HEK293 (cell line): ENCODE results near the gene FCER2.

Experiments
- CTCF ChIA-PET: fragments of 350-600 bp; formaldehyde crosslinking; extraction: SDS; loops from one replicate; lab custom pipeline; 2021; ENCODE audit warnings: antibody characterized with exemption; lab: Yijun Ruan, JAX
- POLR2A ChIA-PET: fragments of 300-600 bp; formaldehyde crosslinking; extraction: SDS; loops from one replicate; lab custom pipeline; 2020; ENCODE audit warnings: antibody characterized with exemption, inconsistent platforms; lab: Yijun Ruan, JAX
- H3K27ac ChIP-seq: fragments of 200-500 bp; sonication (Bioruptor generic); 2 replicates; pipeline ENCODE4 v1.5.1; 2014; ENCODE audit warnings: low read depth, low read length, control low read depth, inconsistent platforms; ENCODE audit errors: extremely low read depth
- H3K36me3 ChIP-seq, 2 experiments: fragments of 200-500 bp in 1 of 2; sonication (Bioruptor generic) in 1 of 2; 1 replicate in 1 of 2; 2 replicates in 1 of 2; pipeline ENCODE4 v1.5.1; 2014 to 2017; ENCODE audit warnings: inconsistent platforms in 2 of 2, low read length in 2 of 2; ENCODE audit not compliant: control insufficient read depth in 2 of 2, insufficient read depth in 1 of 2
- H3K4me1 ChIP-seq: fragments of 200-500 bp; sonication (Bioruptor generic); 2 replicates; pipeline ENCODE4 v1.5.1; 2014; ENCODE audit warnings: mild to moderate bottlenecking, low read length, inconsistent platforms; ENCODE audit not compliant: control insufficient read depth, insufficient read depth
- H3K4me3 ChIP-seq: 2 replicates; pipeline ENCODE4 v1.5.1; 2011; ENCODE audit warnings: low read depth, mild to moderate bottlenecking, control low read depth, low read length, moderate library complexity
- H3K9me3 ChIP-seq: fragments of 200-500 bp; sonication (Bioruptor generic); 2 replicates; pipeline ENCODE4 v1.5.1; 2014; ENCODE audit warnings: low read depth, low read length, inconsistent platforms; ENCODE audit not compliant: control insufficient read depth, insufficient read depth
- AEBP2 ChIP-seq: fragments of 450-650 bp; formaldehyde crosslinking; IDR thresholded peaks from 2 replicates; pipeline ENCODE4 v1.5.1; 2016; ENCODE audit warnings: missing biosample characterization, missing genetic modification characterization, borderline replicate concordance
- MEIS1 ChIP-seq: sonication (generic); formaldehyde crosslinking; IDR thresholded peaks from 2 replicates; pipeline ENCODE4 v1.8.1; 2022; ENCODE audit warnings: missing genetic modification reagents, mild to moderate bottlenecking, borderline replicate concordance
- SP2 ChIP-seq: fragments of 450-650 bp; formaldehyde crosslinking; IDR thresholded peaks from 2 replicates; pipeline ENCODE4 v1.5.1; 2016; ENCODE audit warnings: missing biosample characterization, missing genetic modification characterization
- YY2 ChIP-seq: fragments of 450-650 bp; formaldehyde crosslinking; IDR thresholded peaks from 2 replicates; pipeline ENCODE4 v1.5.1; 2016; ENCODE audit warnings: missing biosample characterization, missing genetic modification characterization
- ZBTB1 ChIP-seq: fragments of 450-650 bp; formaldehyde crosslinking; IDR thresholded peaks from 2 replicates; pipeline ENCODE4 v1.5.1; 2016; ENCODE audit warnings: missing biosample characterization, missing genetic modification characterization
- ZNF2 ChIP-seq: fragments of 450-650 bp; formaldehyde crosslinking; IDR thresholded peaks from 2 replicates; pipeline ENCODE4 v1.5.1; 2016; ENCODE audit warnings: missing biosample characterization, missing genetic modification characterization
- ZNF394 ChIP-seq: fragments of 450-650 bp; formaldehyde crosslinking; IDR thresholded peaks from 2 replicates; pipeline ENCODE4 v1.5.1; 2016; ENCODE audit warnings: missing biosample characterization, missing genetic modification characterization, mild to moderate bottlenecking, moderate library complexity, borderline replicate concordance
- ZNF398 ChIP-seq: fragments of 450-650 bp; formaldehyde crosslinking; IDR thresholded peaks from 2 replicates; pipeline ENCODE4 v1.5.1; 2017; ENCODE audit warnings: missing biosample characterization, missing genetic modification characterization
- ZNF561 ChIP-seq: fragments of 450-650 bp; IDR thresholded peaks from 2 replicates; pipeline ENCODE4 v1.5.1; 2018; ENCODE audit warnings: missing biosample characterization, missing genetic modification characterization, borderline replicate concordance
- ZNF677 ChIP-seq: fragments of 450-650 bp; IDR thresholded peaks from 2 replicates; pipeline ENCODE4 v1.5.0; 2018; ENCODE audit warnings: missing biosample characterization, mild to moderate bottlenecking, missing genetic modification characterization, moderate library complexity
- ZNF704 ChIP-seq: fragments of 450-650 bp; formaldehyde crosslinking; IDR thresholded peaks from 2 replicates; pipeline ENCODE4 v1.5.1; 2016; ENCODE audit warnings: missing biosample characterization, missing genetic modification characterization
- ZNF785 ChIP-seq: fragments of 450-650 bp; formaldehyde crosslinking; IDR thresholded peaks from 2 replicates; pipeline ENCODE4 v1.5.1; 2016; ENCODE audit warnings: missing biosample characterization, missing genetic modification characterization
- TF ChIP-seq, protein P1 (sequence below): fragments of 450-650 bp; formaldehyde crosslinking; IDR thresholded peaks from 2 replicates; pipeline ENCODE4 v1.5.1; 2016; ENCODE audit warnings: missing biosample characterization, missing genetic modification characterization
- TF ChIP-seq, protein P2 (sequence below): fragments of 450-650 bp; formaldehyde crosslinking; IDR thresholded peaks from 2 replicates; pipeline ENCODE4 v1.5.1; 2016; ENCODE audit warnings: missing biosample characterization, missing genetic modification characterization
- TF ChIP-seq, protein P3 (sequence below): fragments of 450-650 bp; formaldehyde crosslinking; conservative IDR thresholded peaks from 2 replicates; pipeline ENCODE4 v1.5.1; 2016; ENCODE audit warnings: low read depth, missing biosample characterization, missing genetic modification characterization

FCER2 gene

DNA sequence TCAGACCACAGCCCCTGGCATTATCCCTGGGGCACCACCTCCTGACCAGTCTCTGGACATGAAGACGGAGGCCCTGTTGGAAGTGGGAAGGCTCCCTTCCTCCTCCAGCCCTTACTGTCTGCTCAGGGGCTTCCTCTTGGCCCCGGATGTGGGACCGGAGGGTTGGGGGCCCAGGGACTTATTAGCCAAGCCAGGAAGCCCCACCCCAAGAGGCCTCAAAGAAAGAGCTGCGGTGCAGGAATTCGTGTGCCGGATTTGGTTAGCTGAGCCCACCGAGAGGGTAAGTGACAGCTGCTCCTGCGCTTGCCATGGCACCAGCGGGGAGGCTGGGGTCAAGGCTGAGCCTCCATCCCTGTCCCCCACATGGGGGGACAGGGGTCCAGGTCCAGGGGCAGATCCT, 33.1 kb downstream of the FCER2 start, which contains the start of gene RETN:
RETN (plus strand) TSS at position 208 of the 400 bp plus-strand sequence. CDS start 278 bp downstream, outside the sequence.
- Histone ChIP-seq H3K27ac (no peak within 1 kb of the TSS), H3K4me1 (no peaks in the 10 kb centered on the region), H3K9me3 (no peaks in the 10 kb centered on the region), H3K4me3 (no peak within 1 kb of the TSS), H3K36me3 (no peaks in the 10 kb centered on the region)
- POLR2A ChIA-PET: interaction anchor here (1.1 kb wide), 1 partner anchor 12 kb away, joined by 4 read pairs; the partner anchor contains the start of gene TRAPPC5
- no peak for TF ChIP-seq YY2 (tag by site-specific recombination)
- TF ChIP-seq, protein P1, sequence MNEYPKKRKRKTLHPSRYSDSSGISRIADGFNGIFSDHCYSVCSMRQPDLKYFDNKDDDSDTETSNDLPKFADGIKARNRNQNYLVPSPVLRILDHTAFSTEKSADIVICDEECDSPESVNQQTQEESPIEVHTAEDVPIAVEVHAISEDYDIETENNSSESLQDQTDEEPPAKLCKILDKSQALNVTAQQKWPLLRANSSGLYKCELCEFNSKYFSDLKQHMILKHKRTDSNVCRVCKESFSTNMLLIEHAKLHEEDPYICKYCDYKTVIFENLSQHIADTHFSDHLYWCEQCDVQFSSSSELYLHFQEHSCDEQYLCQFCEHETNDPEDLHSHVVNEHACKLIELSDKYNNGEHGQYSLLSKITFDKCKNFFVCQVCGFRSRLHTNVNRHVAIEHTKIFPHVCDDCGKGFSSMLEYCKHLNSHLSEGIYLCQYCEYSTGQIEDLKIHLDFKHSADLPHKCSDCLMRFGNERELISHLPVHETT (tag by site-specific recombination): no peak
- no peak for TF ChIP-seq ZNF704 (tag by site-specific recombination)
- TF ChIP-seq SP2 (tag by site-specific recombination): no peak
- TF ChIP-seq ZNF398 (tag by site-specific recombination): no peak
- TF ChIP-seq ZNF394 (tag by site-specific recombination): no peak
- TF ChIP-seq MEIS1 (CRISPR knock-in tag): no peak
- TF ChIP-seq, protein P2, sequence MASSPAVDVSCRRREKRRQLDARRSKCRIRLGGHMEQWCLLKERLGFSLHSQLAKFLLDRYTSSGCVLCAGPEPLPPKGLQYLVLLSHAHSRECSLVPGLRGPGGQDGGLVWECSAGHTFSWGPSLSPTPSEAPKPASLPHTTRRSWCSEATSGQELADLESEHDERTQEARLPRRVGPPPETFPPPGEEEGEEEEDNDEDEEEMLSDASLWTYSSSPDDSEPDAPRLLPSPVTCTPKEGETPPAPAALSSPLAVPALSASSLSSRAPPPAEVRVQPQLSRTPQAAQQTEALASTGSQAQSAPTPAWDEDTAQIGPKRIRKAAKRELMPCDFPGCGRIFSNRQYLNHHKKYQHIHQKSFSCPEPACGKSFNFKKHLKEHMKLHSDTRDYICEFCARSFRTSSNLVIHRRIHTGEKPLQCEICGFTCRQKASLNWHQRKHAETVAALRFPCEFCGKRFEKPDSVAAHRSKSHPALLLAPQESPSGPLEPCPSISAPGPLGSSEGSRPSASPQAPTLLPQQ: no peak
- no peak for TF ChIP-seq AEBP2 (tag by site-specific recombination)
- TF ChIP-seq, protein P3, sequence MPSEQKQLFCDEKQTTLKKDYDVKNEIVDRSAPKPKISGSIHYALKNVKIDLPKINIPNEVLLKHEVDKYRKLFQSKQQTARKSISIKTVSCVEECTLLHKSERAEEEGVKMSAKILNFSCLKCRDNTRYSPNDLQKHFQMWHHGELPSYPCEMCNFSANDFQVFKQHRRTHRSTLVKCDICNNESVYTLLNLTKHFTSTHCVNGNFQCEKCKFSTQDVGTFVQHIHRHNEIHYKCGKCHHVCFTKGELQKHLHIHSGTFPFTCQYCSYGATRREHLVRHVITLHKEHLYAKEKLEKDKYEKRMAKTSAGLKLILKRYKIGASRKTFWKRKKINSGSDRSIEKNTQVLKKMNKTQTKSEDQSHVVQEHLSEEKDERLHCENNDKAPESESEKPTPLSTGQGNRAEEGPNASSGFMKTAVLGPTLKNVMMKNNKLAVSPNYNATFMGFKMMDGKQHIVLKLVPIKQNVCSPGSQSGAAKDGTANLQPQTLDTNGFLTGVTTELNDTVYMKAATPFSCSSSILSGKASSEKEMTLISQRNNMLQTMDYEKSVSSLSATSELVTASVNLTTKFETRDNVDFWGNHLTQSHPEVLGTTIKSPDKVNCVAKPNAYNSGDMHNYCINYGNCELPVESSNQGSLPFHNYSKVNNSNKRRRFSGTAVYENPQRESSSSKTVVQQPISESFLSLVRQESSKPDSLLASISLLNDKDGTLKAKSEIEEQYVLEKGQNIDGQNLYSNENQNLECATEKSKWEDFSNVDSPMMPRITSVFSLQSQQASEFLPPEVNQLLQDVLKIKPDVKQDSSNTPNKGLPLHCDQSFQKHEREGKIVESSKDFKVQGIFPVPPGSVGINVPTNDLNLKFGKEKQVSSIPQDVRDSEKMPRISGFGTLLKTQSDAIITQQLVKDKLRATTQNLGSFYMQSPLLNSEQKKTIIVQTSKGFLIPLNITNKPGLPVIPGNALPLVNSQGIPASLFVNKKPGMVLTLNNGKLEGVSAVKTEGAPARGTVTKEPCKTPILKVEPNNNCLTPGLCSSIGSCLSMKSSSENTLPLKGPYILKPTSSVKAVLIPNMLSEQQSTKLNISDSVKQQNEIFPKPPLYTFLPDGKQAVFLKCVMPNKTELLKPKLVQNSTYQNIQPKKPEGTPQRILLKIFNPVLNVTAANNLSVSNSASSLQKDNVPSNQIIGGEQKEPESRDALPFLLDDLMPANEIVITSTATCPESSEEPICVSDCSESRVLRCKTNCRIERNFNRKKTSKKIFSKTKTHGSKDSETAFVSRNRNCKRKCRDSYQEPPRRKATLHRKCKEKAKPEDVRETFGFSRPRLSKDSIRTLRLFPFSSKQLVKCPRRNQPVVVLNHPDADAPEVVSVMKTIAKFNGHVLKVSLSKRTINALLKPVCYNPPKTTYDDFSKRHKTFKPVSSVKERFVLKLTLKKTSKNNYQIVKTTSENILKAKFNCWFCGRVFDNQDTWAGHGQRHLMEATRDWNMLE (tag by site-specific recombination): no peak
- TF ChIP-seq ZNF785 (tag by site-specific recombination): no peak
- no peak for TF ChIP-seq ZBTB1
- no peak for TF ChIP-seq ZNF561 (tag by site-specific recombination)
- no peak for TF ChIP-seq ZNF2 (tag by site-specific recombination)
- TF ChIP-seq ZNF677 (tag by site-specific recombination): no peak
- CTCF ChIA-PET: interaction anchor here (1.4 kb wide), 1 partner anchor 12 kb away, joined by 5 read pairs; the partner anchor contains the start of gene TRAPPC5
